ENCODE results near the gene SLC28A1. TPM values are rescaled to one million over a fixed set of nuclear protein-coding genes. Genes with fewer than 3 reads are reported as not detected.
A peak's percentile ranks its signal among the peaks of the same experiment; 100 is the strongest.

The SLC28A1 gene
- total RNA-seq, 1 experiment from 2014 or later: not detected

DNA sequence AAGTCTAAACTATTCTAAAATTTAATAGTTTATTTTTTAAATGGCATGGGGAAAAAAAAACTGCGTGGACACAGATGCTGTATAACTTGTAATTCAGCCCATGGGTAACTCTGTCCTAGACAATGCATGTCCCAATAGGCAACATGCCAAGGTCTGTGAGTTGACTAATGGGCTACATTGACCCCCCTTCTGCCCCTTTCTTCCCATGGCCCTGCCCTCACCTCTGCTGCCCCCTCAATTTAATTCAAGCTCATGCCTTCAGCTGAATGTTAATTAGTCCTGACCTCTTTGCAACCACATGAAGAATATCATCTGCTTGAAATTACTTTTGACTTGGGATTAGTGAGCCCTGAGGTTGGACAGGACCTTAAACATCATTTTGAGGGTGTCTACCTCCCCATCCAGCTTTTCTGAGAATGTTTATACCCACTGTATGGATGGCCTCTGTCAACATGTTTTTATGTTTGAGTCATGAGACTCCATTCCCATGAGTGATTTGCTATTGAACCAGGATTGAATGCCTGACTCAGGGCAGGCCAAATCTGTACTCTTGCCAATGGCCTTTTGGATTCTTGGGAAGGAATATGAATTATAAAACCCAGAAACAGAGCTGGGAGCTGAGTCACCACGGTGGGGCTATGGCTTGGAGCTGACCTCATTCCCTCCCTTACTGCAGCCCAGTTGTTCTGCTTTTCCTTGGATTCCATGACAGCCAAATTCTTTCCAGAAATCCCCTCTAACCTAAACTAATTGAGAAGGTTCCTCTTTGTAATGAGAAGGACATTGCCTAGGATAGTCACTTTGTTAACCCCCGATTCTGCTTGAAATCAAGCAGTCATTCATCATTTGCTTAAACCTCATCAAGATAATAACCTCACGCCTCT lies 63.7 kb downstream of the SLC28A1 start:
- no peak overlapping the region for H3K27ac ChIP-seq (ENCODE audit: low read length)
- H3K9me2 ChIP-seq (replicated peaks; ENCODE audit: insufficient read depth, low read length): no peaks in the 10 kb centered on the region
- H3K9me3 ChIP-seq (ENCODE audit: low read length): no peaks in the 10 kb centered on the region
- H3K36me3 ChIP-seq (ENCODE audit: insufficient read depth, low read length): no peaks in the 10 kb centered on the region
- no peak for DNase-seq
- no peak overlapping the region for H2AFZ ChIP-seq (ENCODE audit: low read length)
- H3K27me3 ChIP-seq (ENCODE audit: low read length): no peaks in the 10 kb centered on the region
- H4K20me1 ChIP-seq (ENCODE audit: insufficient read depth, low read depth, low read length): no peaks in the 10 kb centered on the region
- no peaks in the 10 kb centered on the region for H3K79me2 ChIP-seq (ENCODE audit: low read length)
- H3K4me2 ChIP-seq (ENCODE audit: low read depth, low read length, poor library complexity, severe bottlenecking): no peak overlapping the region
- no peak overlapping the region for H3K9ac ChIP-seq (ENCODE audit: low read length)
- no peak overlapping the region for H3K4me3 ChIP-seq (ENCODE audit: low read length)
- H3K4me1 ChIP-seq (ENCODE audit: low read length): no peaks in the 10 kb centered on the region

DNA sequence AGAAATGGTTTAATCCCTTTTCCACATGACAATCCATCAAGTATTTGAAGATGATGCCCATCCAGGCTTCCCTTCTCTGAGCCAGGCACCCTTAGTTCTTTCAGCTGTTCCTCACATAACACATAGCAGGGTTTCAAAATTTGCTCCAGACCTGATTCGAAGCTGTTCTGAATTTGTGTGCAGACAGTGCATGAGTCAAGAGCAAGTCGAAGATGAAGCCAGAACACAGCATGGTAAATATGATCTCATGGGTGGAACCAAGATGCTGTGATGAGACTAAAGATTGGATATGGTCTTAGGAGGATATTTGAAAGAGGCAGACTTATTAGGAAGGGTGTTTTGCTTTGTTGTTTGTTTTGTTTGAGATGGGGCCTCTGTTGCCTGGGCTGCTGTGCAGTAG lies 64.6 kb downstream of the SLC28A1 start:
- Histone ChIP-seq H3K4me3 (ENCODE audit: low read length) (no peak overlapping the region), H3K27me3 (ENCODE audit: low read length) (no peaks in the 10 kb centered on the region), H3K36me3 (ENCODE audit: insufficient read depth, low read length) (no peaks in the 10 kb centered on the region), H3K79me2 (ENCODE audit: low read length) (no peaks in the 10 kb centered on the region), H3K9me2 (replicated peaks; ENCODE audit: insufficient read depth, low read length) (no peaks in the 10 kb centered on the region), H4K20me1 (ENCODE audit: insufficient read depth, low read depth, low read length) (no peaks in the 10 kb centered on the region), H3K9ac (ENCODE audit: low read length) (no peak overlapping the region), H3K4me2 (ENCODE audit: low read depth, low read length, poor library complexity, severe bottlenecking) (no peak overlapping the region), H2AFZ (ENCODE audit: low read length) (no peak overlapping the region), H3K27ac (ENCODE audit: low read length) (no peak overlapping the region), H3K4me1 (ENCODE audit: low read length) (no peaks in the 10 kb centered on the region), H3K9me3 (ENCODE audit: low read length) (no peaks in the 10 kb centered on the region)
- no peak for DNase-seq

DNA sequence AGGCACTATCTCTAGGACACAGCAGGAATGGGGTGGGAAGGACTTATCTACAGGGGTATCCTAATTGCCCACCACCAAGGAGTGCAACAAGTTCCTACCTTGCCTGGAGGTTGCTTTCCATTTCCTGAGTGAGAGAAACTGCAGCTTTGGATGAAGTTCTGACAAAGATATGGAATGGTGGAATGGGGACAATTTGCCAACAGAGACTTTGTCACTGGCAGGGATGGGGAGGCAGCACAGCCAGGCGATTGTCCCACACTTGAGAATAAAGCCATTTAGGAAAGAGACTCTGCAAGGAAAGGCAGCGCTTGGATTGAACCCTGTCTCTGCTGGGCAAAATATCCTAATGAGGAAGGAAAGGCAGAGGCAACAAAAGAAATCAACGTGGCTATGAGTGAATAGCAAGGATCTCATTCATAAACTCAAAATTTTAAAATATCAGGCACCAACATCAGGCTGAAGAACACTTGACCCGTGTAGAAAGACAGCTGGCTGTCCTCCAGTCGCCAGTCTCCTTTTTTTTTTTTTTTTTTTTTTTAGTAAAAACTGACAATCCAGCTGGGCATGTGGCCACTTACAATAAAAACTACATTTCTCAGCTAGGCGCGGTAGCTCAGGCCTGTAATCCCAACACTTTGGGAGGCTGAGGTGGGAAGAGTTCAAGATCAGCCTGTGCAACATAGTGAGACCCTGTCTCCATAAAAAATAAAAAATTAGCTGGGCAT lies 65.5 kb downstream of the SLC28A1 start:
- DNase-seq: no peak
- no peak overlapping the region for H3K27ac ChIP-seq (ENCODE audit: low read length)
- no peak overlapping the region for H2AFZ ChIP-seq (ENCODE audit: low read length)
- H3K4me2 ChIP-seq (ENCODE audit: low read depth, low read length, poor library complexity, severe bottlenecking): no peak overlapping the region
- no peaks in the 10 kb centered on the region for H3K79me2 ChIP-seq (ENCODE audit: low read length)
- no peaks in the 10 kb centered on the region for H4K20me1 ChIP-seq (ENCODE audit: insufficient read depth, low read depth, low read length)
- no peaks in the 10 kb centered on the region for H3K36me3 ChIP-seq (ENCODE audit: insufficient read depth, low read length)
- no peaks in the 10 kb centered on the region for H3K9me3 ChIP-seq (ENCODE audit: low read length)
- no peak overlapping the region for H3K9ac ChIP-seq (ENCODE audit: low read length)
- no peaks in the 10 kb centered on the region for H3K9me2 ChIP-seq (replicated peaks; ENCODE audit: insufficient read depth, low read length)
- no peaks in the 10 kb centered on the region for H3K27me3 ChIP-seq (ENCODE audit: low read length)
- H3K4me1 ChIP-seq (ENCODE audit: low read length): no peaks in the 10 kb centered on the region
- no peak overlapping the region for H3K4me3 ChIP-seq (ENCODE audit: low read length)

DNA sequence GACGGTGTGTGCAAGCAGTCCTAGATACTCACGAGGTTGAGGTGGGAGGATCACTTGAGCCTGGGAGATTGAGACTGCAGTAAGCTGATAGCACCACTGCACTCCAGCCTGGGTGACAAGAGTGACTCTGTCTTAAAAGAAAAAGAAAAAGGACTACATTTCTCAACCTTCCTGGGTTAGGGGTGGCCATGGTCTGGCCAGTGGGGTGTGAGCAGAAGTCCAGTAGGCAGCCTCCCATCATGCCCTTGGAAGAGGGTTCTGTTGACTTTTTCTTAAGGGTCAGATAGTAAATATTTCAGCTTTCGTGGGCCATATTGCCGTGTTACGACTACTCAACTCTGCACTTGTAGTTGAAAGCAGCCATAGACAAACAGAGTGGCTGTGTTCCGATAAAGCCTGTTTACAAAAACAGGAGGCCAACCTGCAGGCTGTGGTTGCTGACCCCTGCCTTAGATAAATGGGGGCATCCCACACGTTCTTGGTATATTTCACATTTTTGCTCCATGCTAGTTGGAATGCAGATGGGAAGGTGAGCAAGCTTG lies 66.2 kb downstream of the SLC28A1 start:
- DNase-seq: no peak
- H3K4me3 ChIP-seq (ENCODE audit: low read length): no peak overlapping the region
- no peaks in the 10 kb centered on the region for H3K9me2 ChIP-seq (replicated peaks; ENCODE audit: insufficient read depth, low read length)
- H3K4me2 ChIP-seq (ENCODE audit: low read depth, low read length, poor library complexity, severe bottlenecking): no peak overlapping the region
- no peak overlapping the region for H3K27ac ChIP-seq (ENCODE audit: low read length)
- H3K27me3 ChIP-seq (ENCODE audit: low read length): no peaks in the 10 kb centered on the region
- H3K79me2 ChIP-seq (ENCODE audit: low read length): no peaks in the 10 kb centered on the region
- H3K9me3 ChIP-seq (ENCODE audit: low read length): no peaks in the 10 kb centered on the region
- H3K9ac ChIP-seq (ENCODE audit: low read length): no peak overlapping the region
- H2AFZ ChIP-seq (ENCODE audit: low read length): no peak overlapping the region
- no peaks in the 10 kb centered on the region for H4K20me1 ChIP-seq (ENCODE audit: insufficient read depth, low read depth, low read length)
- H3K36me3 ChIP-seq (ENCODE audit: insufficient read depth, low read length): no peaks in the 10 kb centered on the region
- H3K4me1 ChIP-seq (ENCODE audit: low read length): no peaks in the 10 kb centered on the region

DNA sequence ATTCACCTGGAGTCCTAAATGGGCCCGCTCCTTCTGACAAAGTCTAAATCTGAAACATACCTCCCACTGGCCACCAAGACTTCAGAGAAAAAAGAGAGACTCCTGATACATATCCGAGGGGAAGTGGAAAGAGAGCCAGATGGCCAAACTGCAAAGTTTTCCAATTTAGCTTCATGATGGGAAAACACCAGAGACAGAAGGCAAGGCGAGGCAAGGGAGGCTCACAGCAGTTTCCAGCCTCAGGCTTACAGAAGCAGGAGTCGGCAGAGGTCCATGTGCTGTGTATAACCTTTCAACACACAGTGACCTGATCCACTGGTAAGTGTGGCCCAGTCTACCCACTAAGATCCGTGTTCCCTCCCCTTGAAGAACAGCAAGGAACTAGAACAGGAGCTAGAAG lies 67.3 kb downstream of the SLC28A1 start:
- Histone ChIP-seq H3K4me1 (ENCODE audit: low read length) (no peaks in the 10 kb centered on the region), H3K9ac (ENCODE audit: low read length) (no peak overlapping the region), H3K27ac (ENCODE audit: low read length) (no peak overlapping the region), H3K36me3 (ENCODE audit: insufficient read depth, low read length) (no peaks in the 10 kb centered on the region), H3K9me3 (ENCODE audit: low read length) (no peaks in the 10 kb centered on the region), H3K27me3 (ENCODE audit: low read length) (no peaks in the 10 kb centered on the region), H4K20me1 (ENCODE audit: insufficient read depth, low read depth, low read length) (no peaks in the 10 kb centered on the region), H2AFZ (ENCODE audit: low read length) (no peak overlapping the region), H3K4me3 (ENCODE audit: low read length) (no peak overlapping the region), H3K9me2 (replicated peaks; ENCODE audit: insufficient read depth, low read length) (no peaks in the 10 kb centered on the region), H3K4me2 (ENCODE audit: low read depth, low read length, poor library complexity, severe bottlenecking) (no peak overlapping the region), H3K79me2 (ENCODE audit: low read length) (no peaks in the 10 kb centered on the region)
- DNase-seq: no peak

DNA sequence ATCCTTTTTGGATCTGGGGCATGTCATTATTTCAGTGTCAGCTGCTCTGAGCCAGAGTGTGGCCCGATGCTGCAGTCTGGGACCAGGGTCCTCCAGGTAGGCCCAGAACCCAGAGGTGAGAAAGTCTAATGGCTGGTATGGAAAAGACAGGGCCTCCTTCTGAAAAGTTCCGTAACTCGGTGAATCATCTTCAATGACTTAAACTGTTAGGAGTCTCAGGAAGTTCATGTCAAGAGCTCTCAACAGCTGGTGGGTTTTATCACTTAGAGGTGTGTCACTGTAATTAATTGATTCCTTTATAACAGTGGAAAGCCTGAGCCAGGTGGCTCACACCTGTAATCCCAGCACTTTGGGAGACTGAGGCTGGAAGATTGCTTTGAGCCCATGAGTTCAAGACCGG lies 68.7 kb downstream of the SLC28A1 start:
- no peaks in the 10 kb centered on the region for H3K4me1 ChIP-seq (ENCODE audit: low read length)
- DNase-seq: no peak
- H3K9me3 ChIP-seq (ENCODE audit: low read length): no peaks in the 10 kb centered on the region
- H3K9me2 ChIP-seq (replicated peaks; ENCODE audit: insufficient read depth, low read length): no peaks in the 10 kb centered on the region
- H4K20me1 ChIP-seq (ENCODE audit: insufficient read depth, low read depth, low read length): no peaks in the 10 kb centered on the region
- H2AFZ ChIP-seq (ENCODE audit: low read length): no peak overlapping the region
- no peak overlapping the region for H3K27ac ChIP-seq (ENCODE audit: low read length)
- no peak overlapping the region for H3K4me3 ChIP-seq (ENCODE audit: low read length)
- H3K36me3 ChIP-seq (ENCODE audit: insufficient read depth, low read length): no peaks in the 10 kb centered on the region
- H3K27me3 ChIP-seq (ENCODE audit: low read length): no peaks in the 10 kb centered on the region
- no peak overlapping the region for H3K4me2 ChIP-seq (ENCODE audit: low read depth, low read length, poor library complexity, severe bottlenecking)
- no peak overlapping the region for H3K9ac ChIP-seq (ENCODE audit: low read length)
- no peaks in the 10 kb centered on the region for H3K79me2 ChIP-seq (ENCODE audit: low read length)

DNA sequence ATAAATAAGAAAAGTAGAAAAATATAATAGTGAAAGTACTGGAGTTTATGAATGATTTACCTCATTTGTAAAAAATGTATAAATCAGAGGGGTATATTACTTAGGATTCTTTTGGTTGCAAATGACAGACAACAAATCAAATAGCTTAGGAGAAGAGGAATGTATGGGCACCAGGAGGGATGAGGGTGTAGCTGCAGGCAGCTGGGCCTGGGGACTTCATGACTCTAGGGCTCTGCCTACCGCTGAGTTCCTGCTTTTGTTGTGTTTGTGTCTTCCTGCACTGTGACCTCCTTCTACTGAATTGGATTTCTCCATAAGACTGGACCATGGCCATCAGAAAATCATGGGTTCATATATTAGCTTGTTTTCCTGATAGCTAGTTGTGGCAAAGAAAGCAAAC lies 69.3 kb downstream of the SLC28A1 start:
- Histone ChIP-seq H3K4me1 (ENCODE audit: low read length) (no peaks in the 10 kb centered on the region), H2AFZ (ENCODE audit: low read length) (no peak overlapping the region), H3K4me3 (ENCODE audit: low read length) (no peak overlapping the region), H3K27ac (ENCODE audit: low read length) (no peak overlapping the region), H4K20me1 (ENCODE audit: insufficient read depth, low read depth, low read length) (no peaks in the 10 kb centered on the region), H3K9ac (ENCODE audit: low read length) (no peak overlapping the region), H3K27me3 (ENCODE audit: low read length) (no peaks in the 10 kb centered on the region), H3K4me2 (ENCODE audit: low read depth, low read length, poor library complexity, severe bottlenecking) (no peak overlapping the region), H3K79me2 (ENCODE audit: low read length) (no peaks in the 10 kb centered on the region), H3K9me2 (replicated peaks; ENCODE audit: insufficient read depth, low read length) (no peaks in the 10 kb centered on the region), H3K36me3 (ENCODE audit: insufficient read depth, low read length) (no peaks in the 10 kb centered on the region), H3K9me3 (ENCODE audit: low read length) (no peaks in the 10 kb centered on the region)
- no peak for DNase-seq

DNA sequence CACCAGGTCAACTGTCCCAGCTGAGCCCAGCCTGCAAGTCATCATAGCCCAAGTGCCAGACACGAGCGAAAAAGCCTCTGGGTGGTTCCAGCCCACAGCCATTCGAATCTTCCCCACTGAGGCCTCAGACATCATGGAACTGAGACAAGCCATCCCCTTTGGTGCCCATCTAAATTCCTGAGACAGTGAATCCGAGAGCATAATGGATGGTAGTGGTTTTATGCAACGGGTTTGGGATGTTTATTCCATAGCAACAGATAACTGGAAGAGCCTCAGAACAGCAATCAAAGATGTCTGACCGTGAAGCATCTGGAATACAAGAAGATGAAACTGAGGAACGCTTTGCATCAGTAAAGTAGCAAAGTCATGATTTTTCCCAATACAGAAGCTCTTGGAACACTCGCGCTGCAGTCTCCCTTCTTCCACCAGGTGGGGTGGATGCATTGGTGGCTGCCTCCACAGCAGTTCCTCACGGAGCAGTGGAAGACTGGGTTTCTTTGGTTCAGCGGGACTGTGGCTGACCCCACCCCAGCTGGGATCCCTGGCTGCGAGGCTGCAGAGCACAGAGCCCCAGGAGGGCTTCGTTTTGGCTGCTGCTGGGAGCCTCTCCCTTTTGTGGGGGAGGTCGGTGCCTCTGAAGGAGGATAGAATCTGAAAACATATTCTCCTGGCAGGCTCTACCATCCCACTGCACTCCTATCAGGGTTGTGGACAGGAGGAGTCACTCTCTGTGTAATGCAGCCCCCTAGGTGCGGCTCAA lies 70.8 kb downstream of the SLC28A1 start:
- peak; percentile 51 for DNase-seq
- Histone ChIP-seq H3K4me2 (ENCODE audit: low read depth, low read length, poor library complexity, severe bottlenecking) (no peak overlapping the region), H2AFZ (ENCODE audit: low read length) (no peak overlapping the region), H4K20me1 (ENCODE audit: insufficient read depth, low read depth, low read length) (no peaks in the 10 kb centered on the region), H3K27me3 (ENCODE audit: low read length) (no peaks in the 10 kb centered on the region), H3K27ac (ENCODE audit: low read length) (no peak overlapping the region), H3K4me1 (ENCODE audit: low read length) (no peaks in the 10 kb centered on the region), H3K9me3 (ENCODE audit: low read length) (no peaks in the 10 kb centered on the region), H3K9ac (ENCODE audit: low read length) (no peak overlapping the region), H3K9me2 (replicated peaks; ENCODE audit: insufficient read depth, low read length) (no peaks in the 10 kb centered on the region), H3K79me2 (ENCODE audit: low read length) (no peaks in the 10 kb centered on the region), H3K4me3 (ENCODE audit: low read length) (no peak overlapping the region), H3K36me3 (ENCODE audit: insufficient read depth, low read length) (no peaks in the 10 kb centered on the region)

Data from Karpas-422 (cell line).